WI38 (cell line): Measurements from ENCODE around the gene SLIT1.
"Not testable (repeated sequence)": the region's sequence is repeated elsewhere in the genome, so short reads cannot be mapped to it uniquely, and the experiment has no call there.

Experiments
- H3K4me3 ChIP-seq: 2 replicates; pipeline ENCODE4 v1.5.1; 2011; ENCODE audit warnings: low read depth, mild to moderate bottlenecking, control low read depth, low read length
- CTCF ChIP-seq: IDR thresholded peaks from 2 replicates; pipeline ENCODE4 v1.5.1; 2012; ENCODE audit warnings: low read depth, mild to moderate bottlenecking, control low read depth, low read length

Gene SLIT1

GRCh38 chr10:97095701-97096260 lies 90.0 kb downstream of the SLIT1 start:
- no peak overlapping the region for H3K4me3 ChIP-seq
- TF ChIP-seq CTCF: no peak

GRCh38 chr10:97090644-97091043 lies 95.1 kb downstream of the SLIT1 start:
- H3K4me3 ChIP-seq: no peak overlapping the region
- no peak for TF ChIP-seq CTCF

GRCh38 chr10:97090035-97090434 lies 95.7 kb downstream of the SLIT1 start:
- no peak overlapping the region for H3K4me3 ChIP-seq
- no peak for TF ChIP-seq CTCF

- no peak for TF ChIP-seq CTCF
- H3K4me3 ChIP-seq: no peak overlapping the region
Observed at GRCh38 chr10:97089209-97089870, 96.4 kb downstream of the SLIT1 start.

GRCh38 chr10:97087296-97087695 lies 98.5 kb downstream of the SLIT1 start:
- no peak for TF ChIP-seq CTCF
- H3K4me3 ChIP-seq: no peak overlapping the region

GRCh38 chr10:97086530-97086929 lies 99.2 kb downstream of the SLIT1 start:
- no peak overlapping the region for H3K4me3 ChIP-seq
- TF ChIP-seq CTCF: no peak

GRCh38 chr10:97083228-97083829 lies 102.4 kb downstream of the SLIT1 start:
- no peak overlapping the region for H3K4me3 ChIP-seq
- TF ChIP-seq CTCF: no peak

GRCh38 chr10:97082575-97082974 lies 103.2 kb downstream of the SLIT1 start:
- not testable (repeated sequence) for H3K4me3 ChIP-seq
